Large intestine (tissue), 3 donors: ENCODE measurements around the gene RAD51B. TPM values are rescaled to one million over a fixed set of nuclear protein-coding genes. Genes with fewer than 3 reads are reported as not detected.

Experiments used
- DNase-seq, 2 donors: peaks; one replicate each; pipeline versions ENCODE4 v3.0.0 to v3.0.0-alpha.2; 2013
- H3K27ac ChIP-seq: one replicate; pipeline ENCODE4 v1.5.1; 2013; ENCODE audit warnings: low read length
- H3K27me3 ChIP-seq: 2 replicates; pipeline ENCODE4 v1.6.1; 2013; ENCODE audit warnings: low read length; ENCODE audit not compliant: control insufficient read depth, insufficient read depth
- H3K36me3 ChIP-seq: 2 replicates; pipeline ENCODE4 v1.6.1; 2013; ENCODE audit warnings: low read length; ENCODE audit not compliant: control insufficient read depth, insufficient read depth
- H3K4me1 ChIP-seq: one replicate; pipeline ENCODE4 v1.6.1; 2013; ENCODE audit warnings: low read length; ENCODE audit not compliant: control insufficient read depth, insufficient read depth
- H3K4me3 ChIP-seq: one replicate; pipeline ENCODE4 v1.5.1; 2013; ENCODE audit warnings: low read length
- H3K9me3 ChIP-seq: one replicate; pipeline ENCODE4 v1.6.1; 2013; ENCODE audit warnings: mild to moderate bottlenecking, low read depth, low read length, moderate library complexity; ENCODE audit not compliant: control insufficient read depth
- WGBS: methylation state at CpG from one replicate; pipeline ENCODE4 v1.1.5; 2013; ENCODE audit warnings: low lambda C conversion rate; ENCODE audit not compliant: insufficient coverage; 5-methylcytosine and 5-hydroxymethylcytosine counted together
- polyA plus RNA-seq: library from polyadenylated mRNA; unstranded; fragments of 120-200 nt; gene quantifications from one replicate; pipeline ENCODE4 v1.2.1, GENCODE V29; 2013

RAD51B gene
- polyA plus RNA-seq, 1 donor: 6.4 TPM

DNA sequence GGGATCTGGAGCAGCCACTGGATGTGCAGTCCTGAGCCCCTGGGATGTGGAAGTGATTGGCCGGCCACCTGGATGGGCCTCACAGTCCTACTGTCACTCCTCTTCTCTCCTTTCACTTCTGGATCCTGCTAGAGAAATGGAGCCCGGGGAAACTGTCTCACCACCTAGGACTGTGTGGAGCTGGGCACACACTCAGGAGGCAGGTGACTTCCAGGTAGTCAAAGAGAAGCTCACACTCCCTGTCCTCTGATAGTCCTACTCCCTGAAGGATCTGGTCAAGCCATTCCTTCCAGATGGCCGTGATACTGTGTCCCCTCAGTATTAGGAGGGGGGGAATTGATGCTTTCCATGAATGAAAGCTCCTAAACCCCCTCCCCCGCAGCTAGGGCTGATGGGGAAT lies 772.2 kb downstream of the RAD51B start:
- Histone ChIP-seq H3K4me1 (peaks cover 24% of the 10 kb centered on the region), H3K36me3 (no peaks in the 10 kb centered on the region), H3K4me3 (no peak overlapping the region), H3K27ac (no peak overlapping the region), H3K27me3 (no peaks in the 10 kb centered on the region), H3K9me3 (no peaks in the 10 kb centered on the region)
- WGBS: no CpG with 5 or more reads among the region's 4 CpGs
- DNase-seq: no peak

- no peaks in the 10 kb centered on the region for H3K36me3 ChIP-seq
- WGBS: no CpG with 5 or more reads among the region's 7 CpGs
- no peaks in the 10 kb centered on the region for H3K27me3 ChIP-seq
- no peak overlapping the region for H3K4me3 ChIP-seq
- no peak overlapping the region for H3K27ac ChIP-seq
- DNase-seq: no peak
- peaks cover 16% of the 10 kb centered on the region for H3K4me1 ChIP-seq
- H3K9me3 ChIP-seq: no peaks in the 10 kb centered on the region
Measured at GRCh38 chr14:68592948-68593556, 773.5 kb downstream of the RAD51B start.

DNA sequence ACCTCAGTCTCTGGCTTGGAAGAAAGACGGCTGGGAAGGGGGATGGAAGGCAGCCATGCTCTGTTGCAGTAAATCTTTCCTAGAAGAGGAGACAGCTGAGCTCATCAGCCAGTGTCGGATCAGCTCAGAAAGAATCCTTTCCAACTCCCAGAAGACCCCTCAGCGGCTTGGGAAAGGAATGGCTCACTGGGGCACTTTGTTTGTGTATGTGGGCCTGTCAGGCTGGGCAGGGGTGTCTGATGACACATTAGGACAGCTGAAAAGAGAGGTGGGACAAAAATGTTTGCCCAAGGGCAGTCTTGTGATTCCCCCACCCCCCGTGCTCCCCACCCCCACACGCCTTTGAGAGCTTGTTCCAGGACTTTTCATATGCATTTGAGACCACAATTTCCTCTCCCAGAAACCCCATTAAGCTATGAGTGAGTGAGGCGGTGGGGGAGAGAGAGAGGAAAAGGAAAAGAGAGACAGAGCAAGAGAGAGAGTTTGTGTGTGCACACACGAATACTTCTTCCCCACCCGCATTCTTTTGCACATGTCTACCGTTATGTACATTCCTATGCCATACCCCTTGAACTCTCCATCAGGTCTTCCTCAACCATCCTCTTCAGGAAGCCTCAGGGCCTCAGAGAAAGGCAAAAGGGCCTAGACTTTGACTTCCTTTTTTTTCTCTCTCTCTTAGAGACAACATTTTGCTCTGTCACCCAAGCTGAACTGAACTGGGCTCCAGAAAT lies 774.4 kb downstream of the RAD51B start:
- Histone ChIP-seq H3K27ac (peak overlapping the region; percentile 19), H3K4me1 (peaks cover 25% of the 10 kb centered on the region), H3K36me3 (no peaks in the 10 kb centered on the region), H3K9me3 (no peaks in the 10 kb centered on the region), H3K27me3 (no peaks in the 10 kb centered on the region), H3K4me3 (no peak overlapping the region)
- no peak for DNase-seq
- no CpG with 5 or more reads among the region's 9 CpGs for WGBS

DNA sequence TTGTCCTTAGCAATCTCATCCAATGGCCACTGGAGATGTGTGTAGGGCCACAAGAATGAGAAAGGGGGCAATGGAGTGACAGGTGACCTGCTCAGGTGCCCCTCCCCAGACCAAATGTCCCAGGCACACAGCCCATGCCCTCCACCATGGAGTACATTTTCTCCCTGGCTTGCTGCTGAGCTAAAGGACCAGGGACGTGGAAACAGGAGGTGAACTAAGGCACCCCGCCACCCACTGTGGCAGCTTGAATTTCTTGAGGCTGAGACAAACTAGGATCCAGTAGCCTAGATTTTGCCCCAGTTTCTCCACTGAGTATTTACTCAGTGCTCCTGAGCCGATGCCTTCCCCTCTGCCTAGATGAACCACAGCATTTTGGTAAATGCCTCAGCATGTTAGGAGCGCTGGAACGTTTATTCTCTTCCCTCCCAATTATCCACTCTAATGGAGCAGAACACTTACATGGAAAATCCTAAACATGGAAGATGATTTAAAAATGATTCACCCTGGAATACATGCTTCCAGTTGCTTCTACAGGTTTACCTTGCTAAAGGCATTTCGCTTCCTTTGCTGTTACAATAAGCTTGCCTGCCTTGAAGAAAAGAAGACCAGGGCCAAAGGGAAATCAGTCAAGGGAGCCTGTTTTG lies 775.3 kb downstream of the RAD51B start:
- H3K4me3 ChIP-seq: no peak overlapping the region
- H3K4me1 ChIP-seq: peaks cover 27% of the 10 kb centered on the region
- WGBS: 100% methylated on average over 1 of the region's 6 CpGs
- no peaks in the 10 kb centered on the region for H3K9me3 ChIP-seq
- no peak overlapping the region for H3K27ac ChIP-seq
- DNase-seq: no peak
- H3K27me3 ChIP-seq: no peaks in the 10 kb centered on the region
- no peaks in the 10 kb centered on the region for H3K36me3 ChIP-seq

DNA sequence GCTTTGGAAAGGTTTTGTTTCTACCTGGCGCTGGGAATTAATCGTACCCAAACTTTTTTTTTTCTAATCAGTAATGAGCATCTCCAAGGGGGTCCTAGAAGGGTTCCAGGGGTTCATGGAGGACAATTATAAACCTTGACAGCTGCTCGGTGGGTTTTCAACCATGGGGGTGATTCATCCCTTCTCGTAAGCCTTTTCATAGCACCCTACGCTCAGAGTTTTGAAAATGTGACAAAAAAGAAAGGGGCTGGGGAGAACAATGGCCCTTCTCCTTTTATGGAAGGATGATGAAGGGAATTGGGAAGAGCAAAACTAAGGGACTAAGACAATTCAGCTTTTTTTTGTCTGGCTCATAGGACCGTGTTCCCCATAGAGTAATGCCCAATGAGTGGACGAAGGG lies 776.6 kb downstream of the RAD51B start:
- WGBS: 100% methylated on average over 1 of the region's 7 CpGs
- Histone ChIP-seq H3K9me3 (no peaks in the 10 kb centered on the region), H3K36me3 (no peaks in the 10 kb centered on the region), H3K27ac (no peak overlapping the region), H3K4me1 (peaks cover 33% of the 10 kb centered on the region), H3K4me3 (no peak overlapping the region), H3K27me3 (no peaks in the 10 kb centered on the region)
- no peak for DNase-seq

DNA sequence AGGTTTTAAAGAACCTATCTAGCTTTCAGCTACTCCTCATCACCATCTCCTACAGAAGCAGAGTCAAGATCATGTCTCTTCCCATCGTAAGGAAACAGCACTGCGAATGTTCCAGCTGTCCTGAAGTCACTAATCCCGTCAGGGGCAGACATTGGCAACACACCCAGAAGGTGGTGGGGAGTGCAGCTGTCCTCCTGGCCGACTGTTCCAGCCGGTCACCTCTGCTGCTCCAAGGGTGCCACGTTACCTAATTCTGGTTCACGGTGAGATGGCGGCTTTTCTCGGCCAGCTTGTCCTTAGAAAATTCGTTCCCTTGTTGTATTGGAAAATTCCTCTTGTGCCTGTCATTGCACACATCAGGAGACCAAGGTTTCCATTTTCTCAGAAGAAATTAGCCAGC lies 777.1 kb downstream of the RAD51B start:
- H3K36me3 ChIP-seq: no peaks in the 10 kb centered on the region
- peaks cover 37% of the 10 kb centered on the region for H3K4me1 ChIP-seq
- H3K9me3 ChIP-seq: no peaks in the 10 kb centered on the region
- no peaks in the 10 kb centered on the region for H3K27me3 ChIP-seq
- DNase-seq: no peak
- H3K27ac ChIP-seq: no peak overlapping the region
- no peak overlapping the region for H3K4me3 ChIP-seq
- no CpG with 5 or more reads among the region's 10 CpGs for WGBS

DNA sequence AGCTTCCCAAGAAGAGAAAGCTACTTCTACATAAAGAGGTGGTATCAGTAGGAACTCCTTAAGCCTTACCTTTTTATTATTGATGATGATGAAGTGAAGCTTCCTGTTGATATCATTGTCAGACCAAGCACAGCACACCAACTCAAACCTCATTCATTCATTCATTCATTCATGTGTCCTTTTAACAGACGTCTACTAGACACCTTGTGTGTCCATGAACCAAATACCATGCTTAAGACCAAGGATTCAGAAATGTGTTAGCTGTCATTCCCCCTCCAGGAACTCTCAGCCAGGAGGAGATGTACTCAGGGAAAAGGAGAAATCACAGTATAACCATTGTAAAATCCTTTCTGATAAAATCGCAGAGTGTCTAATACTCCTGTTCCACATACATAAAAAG lies 778.5 kb downstream of the RAD51B start:
- Histone ChIP-seq H3K36me3 (no peaks in the 10 kb centered on the region), H3K4me1 (peaks cover 46% of the 10 kb centered on the region), H3K9me3 (no peaks in the 10 kb centered on the region), H3K4me3 (no peak overlapping the region), H3K27ac (peak overlapping the region; percentile 92), H3K27me3 (no peaks in the 10 kb centered on the region)
- WGBS: 29% methylated on average over 1 of the region's 2 CpGs
- no peak for DNase-seq

- peak overlapping the region; percentile 92 for H3K27ac ChIP-seq
- H3K9me3 ChIP-seq: no peaks in the 10 kb centered on the region
- H3K4me1 ChIP-seq: peaks cover 52% of the 10 kb centered on the region
- H3K4me3 ChIP-seq: no peak overlapping the region
- no peaks in the 10 kb centered on the region for H3K36me3 ChIP-seq
- peak; percentile 80 to 95 for DNase-seq
- H3K27me3 ChIP-seq: no peaks in the 10 kb centered on the region
- no CpG with 5 or more reads among the region's 22 CpGs for WGBS
Measured at GRCh38 chr14:68598621-68599447, 779.3 kb downstream of the RAD51B start.

- Histone ChIP-seq H3K27me3 (no peaks in the 10 kb centered on the region), H3K4me3 (no peak overlapping the region), H3K27ac (peak overlapping the region; percentile 92), H3K4me1 (peaks cover 54% of the 10 kb centered on the region), H3K9me3 (peaks cover 11% of the 10 kb centered on the region), H3K36me3 (no peaks in the 10 kb centered on the region)
- no CpG with 5 or more reads among the region's 9 CpGs for WGBS
- peak in 1 of 2 donors; percentile 76 for DNase-seq
Measured at GRCh38 chr14:68599896-68600610, 780.5 kb downstream of the RAD51B start.

GRCh38 chr14:68602507-68602906 lies 782.9 kb downstream of the RAD51B start:
- Histone ChIP-seq H3K27ac (no peak overlapping the region), H3K9me3 (peaks cover 11% of the 10 kb centered on the region), H3K27me3 (no peaks in the 10 kb centered on the region), H3K4me3 (no peak overlapping the region), H3K36me3 (no peaks in the 10 kb centered on the region), H3K4me1 (peaks cover 75% of the 10 kb centered on the region)
- WGBS: no CpG with 5 or more reads among the region's 5 CpGs
- DNase-seq: no peak
